ENCODE data around the gene FNTB. TPM values are rescaled to one million over a fixed set of nuclear protein-coding genes. Genes with fewer than 3 reads are reported as not detected.

The FNTB gene
- total RNA-seq, 1 donor from 2014 or later, result 19.9 TPM

DNA sequence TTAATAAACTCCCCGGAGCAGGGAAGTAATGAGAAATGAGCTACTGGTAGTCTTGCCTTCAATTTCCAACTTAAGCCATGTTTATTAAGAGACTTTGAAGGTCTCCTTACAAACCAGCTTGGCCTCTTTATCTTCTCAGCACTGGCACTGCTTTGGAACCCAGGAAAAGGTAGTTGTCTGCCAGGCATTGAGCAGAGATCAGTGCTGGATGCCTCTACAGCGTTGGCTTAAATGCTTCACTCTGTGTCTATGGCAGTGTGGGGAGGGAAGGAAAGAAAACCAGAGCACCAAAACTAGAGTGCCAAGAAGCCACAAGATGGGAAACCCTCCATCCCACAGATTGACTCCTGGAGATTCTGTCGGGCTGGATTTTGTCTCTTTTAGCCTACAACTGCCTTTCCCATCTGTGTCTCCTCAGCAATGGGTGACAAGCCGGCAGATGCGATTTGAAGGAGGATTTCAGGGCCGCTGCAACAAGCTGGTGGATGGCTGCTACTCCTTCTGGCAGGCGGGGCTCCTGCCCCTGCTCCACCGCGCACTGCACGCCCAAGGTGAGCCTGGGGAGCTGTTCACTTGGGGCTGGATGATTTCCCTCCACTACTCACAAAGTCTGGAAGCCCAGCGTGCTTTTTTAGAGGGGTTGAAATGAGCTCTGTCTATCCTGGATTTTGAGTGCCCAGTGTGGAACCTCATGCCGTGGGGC, 57.3 kb downstream of the FNTB start:
- Histone ChIP-seq H3K27ac (ENCODE audit: low read depth, low read length) (no peak overlapping the region), H3K4me1 (ENCODE audit: insufficient read depth, low read length) (peaks cover 7% of the 10 kb centered on the region), H4K20me1 (ENCODE audit: insufficient read depth, low read length) (no peaks in the 10 kb centered on the region), H3K4me3 (ENCODE audit: insufficient read depth, low read depth, low read length) (no peak overlapping the region), H3K27me3 (ENCODE audit: insufficient read depth, low read length) (no peaks in the 10 kb centered on the region), H3K79me2 (ENCODE audit: insufficient read depth, low read length) (no peaks in the 10 kb centered on the region), H3K36me3 (ENCODE audit: insufficient read depth, low read length) (peaks cover 5% of the 10 kb centered on the region), H3K9ac (ENCODE audit: low read length) (no peak overlapping the region), H2AFZ (ENCODE audit: low read depth, low read length) (no peak overlapping the region), H3K4me2 (ENCODE audit: low read length) (no peak overlapping the region), H3K9me3 (ENCODE audit: insufficient read depth, low read depth, low read length) (no peaks in the 10 kb centered on the region)
- H3K36me3 Mint-ChIP-seq (ENCODE audit: low read depth, unreplicated experiment), result peaks cover 18% of the 10 kb centered on the region
- H3K9me3 Mint-ChIP-seq (ENCODE audit: unreplicated experiment), result no peaks in the 10 kb centered on the region
- H3K4me1 Mint-ChIP-seq (ENCODE audit: low read depth, unreplicated experiment), result peaks cover 4% of the 10 kb centered on the region
- FAIRE-seq (no peak), DNase-seq (ENCODE audit: low read depth) (no peak)
- no peak for TF ChIP-seq EZH2 (IDR thresholded peaks at IDR 0.05; ENCODE audit: insufficient read depth, low read length)
- TF ChIP-seq, protein P1, sequence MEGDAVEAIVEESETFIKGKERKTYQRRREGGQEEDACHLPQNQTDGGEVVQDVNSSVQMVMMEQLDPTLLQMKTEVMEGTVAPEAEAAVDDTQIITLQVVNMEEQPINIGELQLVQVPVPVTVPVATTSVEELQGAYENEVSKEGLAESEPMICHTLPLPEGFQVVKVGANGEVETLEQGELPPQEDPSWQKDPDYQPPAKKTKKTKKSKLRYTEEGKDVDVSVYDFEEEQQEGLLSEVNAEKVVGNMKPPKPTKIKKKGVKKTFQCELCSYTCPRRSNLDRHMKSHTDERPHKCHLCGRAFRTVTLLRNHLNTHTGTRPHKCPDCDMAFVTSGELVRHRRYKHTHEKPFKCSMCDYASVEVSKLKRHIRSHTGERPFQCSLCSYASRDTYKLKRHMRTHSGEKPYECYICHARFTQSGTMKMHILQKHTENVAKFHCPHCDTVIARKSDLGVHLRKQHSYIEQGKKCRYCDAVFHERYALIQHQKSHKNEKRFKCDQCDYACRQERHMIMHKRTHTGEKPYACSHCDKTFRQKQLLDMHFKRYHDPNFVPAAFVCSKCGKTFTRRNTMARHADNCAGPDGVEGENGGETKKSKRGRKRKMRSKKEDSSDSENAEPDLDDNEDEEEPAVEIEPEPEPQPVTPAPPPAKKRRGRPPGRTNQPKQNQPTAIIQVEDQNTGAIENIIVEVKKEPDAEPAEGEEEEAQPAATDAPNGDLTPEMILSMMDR (IDR thresholded peaks at IDR 0.05; ENCODE audit: insufficient read depth, low read depth, low read length), result no peak
- H3K27me3 Mint-ChIP-seq (ENCODE audit: low read depth, unreplicated experiment), result no peaks in the 10 kb centered on the region
- no peak overlapping the region for H3K27ac Mint-ChIP-seq (ENCODE audit: unreplicated experiment)
- H3K4me3 Mint-ChIP-seq (ENCODE audit: unreplicated experiment), result no peak overlapping the region

DNA sequence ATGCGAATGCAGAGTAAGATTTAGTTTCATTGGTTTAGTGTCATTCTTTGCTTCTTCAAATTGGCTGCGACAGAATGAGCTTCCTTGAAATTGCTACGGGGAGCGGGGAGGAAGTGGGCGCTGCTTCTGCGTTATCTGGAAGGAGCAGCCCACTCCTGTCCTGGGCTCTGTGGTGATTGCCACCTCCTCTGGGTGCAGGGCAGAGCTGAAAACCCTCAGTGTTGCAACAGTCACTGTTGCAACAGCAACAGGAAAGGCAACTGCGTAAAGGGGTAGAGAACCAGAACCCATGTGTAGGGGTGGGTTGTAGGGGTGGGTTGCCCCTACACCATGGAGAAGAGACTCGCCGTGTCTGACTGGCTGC, 57.9 kb downstream of the FNTB start:
- no peak overlapping the region for H2AFZ ChIP-seq (ENCODE audit: low read depth, low read length)
- no peak for DNase-seq (ENCODE audit: low read depth)
- no peak overlapping the region for H3K4me3 Mint-ChIP-seq (ENCODE audit: unreplicated experiment)
- H3K4me1 Mint-ChIP-seq (ENCODE audit: low read depth, unreplicated experiment), result no peaks in the 10 kb centered on the region
- no peaks in the 10 kb centered on the region for H3K79me2 ChIP-seq (ENCODE audit: insufficient read depth, low read length)
- FAIRE-seq, result no peak
- peaks cover 5% of the 10 kb centered on the region for H3K36me3 ChIP-seq (ENCODE audit: insufficient read depth, low read length)
- H4K20me1 ChIP-seq (ENCODE audit: insufficient read depth, low read length), result no peaks in the 10 kb centered on the region
- H3K27ac Mint-ChIP-seq (ENCODE audit: unreplicated experiment), result no peak overlapping the region
- H3K27ac ChIP-seq (ENCODE audit: low read depth, low read length), result no peak overlapping the region
- no peaks in the 10 kb centered on the region for H3K9me3 Mint-ChIP-seq (ENCODE audit: unreplicated experiment)
- H3K9ac ChIP-seq (ENCODE audit: low read length), result no peak overlapping the region
- peaks cover 18% of the 10 kb centered on the region for H3K36me3 Mint-ChIP-seq (ENCODE audit: low read depth, unreplicated experiment)
- peaks cover 7% of the 10 kb centered on the region for H3K4me1 ChIP-seq (ENCODE audit: insufficient read depth, low read length)
- H3K27me3 ChIP-seq (ENCODE audit: insufficient read depth, low read length), result no peaks in the 10 kb centered on the region
- H3K27me3 Mint-ChIP-seq (ENCODE audit: low read depth, unreplicated experiment), result no peaks in the 10 kb centered on the region
- H3K9me3 ChIP-seq (ENCODE audit: insufficient read depth, low read depth, low read length), result no peaks in the 10 kb centered on the region
- TF ChIP-seq, protein P1 (IDR thresholded peaks at IDR 0.05; ENCODE audit: insufficient read depth, low read depth, low read length), result no peak
- no peak for TF ChIP-seq EZH2 (IDR thresholded peaks at IDR 0.05; ENCODE audit: insufficient read depth, low read length)
- H3K4me2 ChIP-seq (ENCODE audit: low read length), result no peak overlapping the region
- no peak overlapping the region for H3K4me3 ChIP-seq (ENCODE audit: insufficient read depth, low read depth, low read length)

DNA sequence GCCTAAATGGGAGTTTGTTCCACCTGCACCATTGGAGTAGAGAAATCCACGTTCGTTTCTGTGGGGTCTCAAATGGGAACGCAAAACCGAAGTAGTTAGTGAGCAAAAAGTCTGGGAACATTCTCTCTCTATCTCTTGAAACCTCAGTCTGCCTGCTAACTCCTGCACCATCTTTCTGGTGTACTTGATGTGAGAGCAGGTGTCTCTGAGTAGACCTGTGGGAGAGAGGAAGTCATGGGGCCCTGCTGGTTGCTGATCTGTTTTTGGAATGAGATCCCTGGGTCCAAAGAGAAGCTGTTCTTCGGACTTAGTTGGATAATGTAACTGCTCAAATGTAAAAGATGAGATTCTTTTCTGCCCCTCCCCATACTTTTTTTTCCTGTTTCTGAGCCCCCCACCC, 58.3 kb downstream of the FNTB start:
- Mint-ChIP-seq H3K4me3 (ENCODE audit: unreplicated experiment) (no peak overlapping the region), H3K9me3 (ENCODE audit: unreplicated experiment) (no peaks in the 10 kb centered on the region), H3K4me1 (ENCODE audit: low read depth, unreplicated experiment) (no peaks in the 10 kb centered on the region), H3K27ac (ENCODE audit: unreplicated experiment) (no peak overlapping the region), H3K36me3 (ENCODE audit: low read depth, unreplicated experiment) (peaks cover 18% of the 10 kb centered on the region), H3K27me3 (ENCODE audit: low read depth, unreplicated experiment) (no peaks in the 10 kb centered on the region)
- Histone ChIP-seq H3K9me3 (ENCODE audit: insufficient read depth, low read depth, low read length) (no peaks in the 10 kb centered on the region), H3K4me3 (ENCODE audit: insufficient read depth, low read depth, low read length) (no peak overlapping the region), H3K9ac (ENCODE audit: low read length) (no peak overlapping the region), H3K27me3 (ENCODE audit: insufficient read depth, low read length) (no peaks in the 10 kb centered on the region), H3K4me1 (ENCODE audit: insufficient read depth, low read length) (peaks cover 7% of the 10 kb centered on the region), H4K20me1 (ENCODE audit: insufficient read depth, low read length) (no peaks in the 10 kb centered on the region), H2AFZ (ENCODE audit: low read depth, low read length) (no peak overlapping the region), H3K36me3 (ENCODE audit: insufficient read depth, low read length) (peaks cover 5% of the 10 kb centered on the region), H3K4me2 (ENCODE audit: low read length) (no peak overlapping the region), H3K27ac (ENCODE audit: low read depth, low read length) (no peak overlapping the region), H3K79me2 (ENCODE audit: insufficient read depth, low read length) (no peaks in the 10 kb centered on the region)
- no peak for TF ChIP-seq EZH2 (IDR thresholded peaks at IDR 0.05; ENCODE audit: insufficient read depth, low read length)
- TF ChIP-seq, protein P1 (IDR thresholded peaks at IDR 0.05; ENCODE audit: insufficient read depth, low read depth, low read length), result no peak
- DNase-seq (ENCODE audit: low read depth), result no peak
- FAIRE-seq, result no peak

Data from astrocyte (in vitro differentiated cells and primary cell).